ENCODE results near the gene KCNIP1.

Gene KCNIP1

DNA sequence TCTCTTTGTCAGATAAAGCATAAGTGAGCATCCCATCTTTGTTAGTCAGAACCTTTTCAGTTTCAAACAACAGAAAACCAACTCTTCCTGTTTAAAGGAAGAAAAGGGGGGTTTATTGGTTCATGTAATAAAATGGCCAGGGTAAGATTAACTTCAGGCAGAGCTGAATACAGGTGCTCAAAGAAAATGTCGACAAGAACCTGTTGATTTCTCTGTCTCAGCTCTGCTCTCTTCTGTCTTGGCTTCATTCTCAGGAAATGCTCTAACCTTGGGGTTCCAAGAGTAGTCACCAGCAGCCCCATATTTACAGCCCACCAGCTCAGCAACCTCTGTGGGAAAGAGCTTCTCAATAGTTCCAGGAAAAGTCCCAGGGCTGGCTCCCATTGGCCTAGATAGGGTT, 25.2 kb downstream of the KCNIP1 start:
- Mint-ChIP-seq H3K27ac (no peak overlapping the region), H3K27me3 (peaks cover 18% of the 10 kb centered on the region), H3K36me3 (ENCODE audit: low read depth) (no peaks in the 10 kb centered on the region), H3K4me3 (no peak overlapping the region), H3K4me1 (ENCODE audit: low read depth) (peaks cover under 1% of the 10 kb centered on the region), H3K9me3 (no peaks in the 10 kb centered on the region)
- DNase-seq = no peak

DNA sequence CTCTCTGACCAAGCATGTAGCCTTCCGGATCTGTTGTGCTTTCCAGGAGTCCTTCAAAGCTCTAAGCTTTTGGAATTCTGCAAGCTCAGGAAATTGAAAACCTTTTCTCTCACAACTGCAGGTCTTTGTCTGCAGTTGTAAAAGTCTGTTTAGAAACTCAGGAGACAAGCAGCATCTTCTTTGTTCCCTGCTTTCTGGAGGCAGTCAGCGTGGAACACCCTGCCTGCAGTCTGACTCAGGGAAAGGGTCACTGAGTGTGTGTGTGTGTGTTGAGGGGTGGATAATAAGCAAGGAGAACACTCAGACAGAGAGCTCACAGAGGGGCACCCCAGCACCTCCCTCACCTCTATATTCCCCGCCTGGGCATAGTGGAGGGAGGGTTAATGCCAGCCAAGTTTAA, 29.1 kb downstream of the KCNIP1 start:
- no peaks in the 10 kb centered on the region for H3K9me3 Mint-ChIP-seq
- H3K27me3 Mint-ChIP-seq = peaks cover 37% of the 10 kb centered on the region
- no peak overlapping the region for H3K27ac Mint-ChIP-seq
- no peaks in the 10 kb centered on the region for H3K36me3 Mint-ChIP-seq (ENCODE audit: low read depth)
- no peak overlapping the region for H3K4me3 Mint-ChIP-seq
- peaks cover 4% of the 10 kb centered on the region for H3K4me1 Mint-ChIP-seq (ENCODE audit: low read depth)
- DNase-seq = no peak

DNA sequence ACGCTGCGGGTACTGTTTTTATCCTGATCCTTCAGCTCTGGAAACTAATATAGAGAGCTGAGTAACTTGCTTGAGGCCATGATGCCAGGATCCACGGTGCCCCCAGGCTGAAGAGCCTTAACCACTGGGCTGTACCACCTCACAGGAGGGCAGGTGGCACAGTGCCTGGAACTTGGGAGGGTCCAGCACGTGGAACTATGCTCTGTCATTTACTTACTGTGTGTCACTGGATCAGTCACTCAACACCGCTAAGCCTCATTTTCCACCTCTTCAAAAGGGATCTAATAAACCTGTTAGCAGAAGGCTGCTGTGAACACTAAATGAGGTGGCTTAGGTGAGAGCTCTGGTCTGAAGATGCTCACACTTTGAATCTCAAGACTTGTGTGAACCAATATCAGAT, 29.6 kb downstream of the KCNIP1 start:
- H3K4me3 Mint-ChIP-seq = no peak overlapping the region
- H3K27me3 Mint-ChIP-seq = peaks cover 36% of the 10 kb centered on the region
- peaks cover 4% of the 10 kb centered on the region for H3K4me1 Mint-ChIP-seq (ENCODE audit: low read depth)
- no peak overlapping the region for H3K27ac Mint-ChIP-seq
- no peaks in the 10 kb centered on the region for H3K36me3 Mint-ChIP-seq (ENCODE audit: low read depth)
- no peaks in the 10 kb centered on the region for H3K9me3 Mint-ChIP-seq
- no peak for DNase-seq

DNA sequence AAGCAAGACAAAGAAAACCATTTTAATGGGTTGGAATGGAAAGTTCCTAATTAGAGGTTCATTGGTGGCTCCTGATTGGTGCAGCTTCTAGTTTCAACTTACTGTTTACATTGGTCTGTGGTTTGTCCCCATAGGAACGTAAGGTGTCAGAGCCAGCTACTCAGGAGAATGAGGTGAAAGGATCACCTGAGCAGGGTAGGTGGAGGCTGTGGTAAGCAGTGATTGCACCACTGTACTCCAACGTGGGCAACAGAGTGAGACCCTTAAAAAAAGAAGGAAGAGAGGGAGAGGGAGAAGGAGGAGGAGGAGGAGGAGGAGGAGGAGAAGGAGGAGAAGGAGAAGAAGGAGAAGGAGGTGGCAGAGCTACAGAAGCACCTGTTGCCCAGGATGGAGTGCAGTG, 30.4 kb downstream of the KCNIP1 start:
- H3K27ac Mint-ChIP-seq = no peak overlapping the region
- H3K4me1 Mint-ChIP-seq (ENCODE audit: low read depth) = peaks cover 4% of the 10 kb centered on the region
- no peaks in the 10 kb centered on the region for H3K9me3 Mint-ChIP-seq
- H3K27me3 Mint-ChIP-seq = peaks cover 39% of the 10 kb centered on the region
- no peak for DNase-seq
- H3K4me3 Mint-ChIP-seq = no peak overlapping the region
- no peaks in the 10 kb centered on the region for H3K36me3 Mint-ChIP-seq (ENCODE audit: low read depth)

DNA sequence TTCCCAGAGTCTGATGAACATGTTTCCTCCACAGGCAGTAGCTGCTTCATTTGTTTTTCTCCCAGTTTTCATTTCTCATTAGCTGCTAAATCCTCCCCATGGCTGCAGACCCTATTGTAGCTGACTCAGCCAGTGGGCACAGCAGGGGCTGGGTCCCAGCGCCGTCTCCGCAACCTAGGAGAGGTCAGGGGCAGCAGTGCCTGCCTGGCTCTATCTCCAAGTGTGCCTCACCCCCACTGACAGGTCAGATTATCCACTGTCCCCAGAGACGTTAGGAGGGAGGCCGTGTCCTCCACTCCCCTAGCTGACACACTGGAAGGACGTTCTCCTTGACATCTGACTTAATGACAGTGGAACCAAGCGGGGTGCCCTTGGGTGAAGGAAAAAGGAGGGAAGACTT, 31.1 kb downstream of the KCNIP1 start:
- Mint-ChIP-seq H3K4me1 (ENCODE audit: low read depth) (peaks cover 4% of the 10 kb centered on the region), H3K27ac (no peak overlapping the region), H3K36me3 (ENCODE audit: low read depth) (no peaks in the 10 kb centered on the region), H3K9me3 (no peaks in the 10 kb centered on the region), H3K4me3 (no peak overlapping the region), H3K27me3 (peaks cover 38% of the 10 kb centered on the region)
- no peak for DNase-seq

DNA sequence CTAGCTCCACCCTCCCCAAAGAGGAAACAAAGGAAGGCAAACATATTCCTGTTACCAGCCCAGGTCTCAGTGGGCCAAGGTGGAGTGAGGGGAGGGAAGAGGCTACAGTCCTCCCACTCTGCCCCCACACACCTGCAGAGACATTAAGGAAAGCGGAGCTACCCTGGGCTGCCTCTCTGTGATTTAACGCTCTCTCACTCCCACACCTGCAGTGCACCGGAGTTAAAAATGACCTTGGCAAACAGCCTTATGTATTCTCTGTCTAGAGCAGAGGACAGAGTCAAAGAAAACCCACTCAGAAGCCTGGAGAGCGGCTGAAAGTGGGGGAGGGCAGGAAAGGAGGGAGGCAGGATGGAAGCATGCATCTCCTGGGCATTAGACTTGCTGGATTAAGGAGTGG, 32.7 kb downstream of the KCNIP1 start:
- H3K4me3 Mint-ChIP-seq = no peak overlapping the region
- no peaks in the 10 kb centered on the region for H3K9me3 Mint-ChIP-seq
- H3K27ac Mint-ChIP-seq = no peak overlapping the region
- no peak for DNase-seq
- H3K27me3 Mint-ChIP-seq = peaks cover 41% of the 10 kb centered on the region
- no peaks in the 10 kb centered on the region for H3K36me3 Mint-ChIP-seq (ENCODE audit: low read depth)
- peaks cover 4% of the 10 kb centered on the region for H3K4me1 Mint-ChIP-seq (ENCODE audit: low read depth)

DNA sequence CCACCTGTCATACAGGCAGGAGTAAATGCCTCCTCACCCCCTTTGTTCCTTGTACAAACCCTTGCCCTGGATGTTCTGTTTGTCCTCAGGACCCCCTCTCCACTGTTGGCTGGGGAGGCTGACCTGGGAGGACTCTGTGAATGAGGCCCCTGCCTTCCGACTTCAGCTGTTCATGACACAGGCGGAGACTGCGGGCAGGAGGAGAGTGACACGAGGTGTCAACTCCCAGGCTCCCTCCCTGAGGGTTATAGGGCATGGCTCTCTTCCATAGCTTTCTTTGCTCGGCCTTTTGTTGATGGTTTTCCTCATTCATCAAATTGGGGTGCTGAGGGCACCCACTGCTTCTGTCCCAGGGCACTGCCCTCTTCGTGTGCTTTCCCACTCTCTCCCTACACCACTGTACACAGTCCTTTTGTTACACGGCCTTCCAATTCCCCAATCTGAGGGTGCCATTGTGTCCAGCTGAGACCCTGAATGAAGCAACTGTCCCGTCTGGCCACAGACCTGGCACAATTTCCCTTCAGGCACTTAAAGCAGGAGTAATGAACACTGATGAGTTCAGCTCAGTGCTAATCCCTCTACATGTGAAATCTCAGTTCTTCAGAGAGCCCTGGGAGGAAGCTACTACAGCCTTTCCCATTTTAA, 33.8 kb downstream of the KCNIP1 start:
- no peaks in the 10 kb centered on the region for H3K9me3 Mint-ChIP-seq
- H3K4me3 Mint-ChIP-seq = no peak overlapping the region
- H3K27me3 Mint-ChIP-seq = peaks cover 37% of the 10 kb centered on the region
- H3K27ac Mint-ChIP-seq = no peak overlapping the region
- DNase-seq = no peak
- no peaks in the 10 kb centered on the region for H3K36me3 Mint-ChIP-seq (ENCODE audit: low read depth)
- peaks cover 4% of the 10 kb centered on the region for H3K4me1 Mint-ChIP-seq (ENCODE audit: low read depth)

DNA sequence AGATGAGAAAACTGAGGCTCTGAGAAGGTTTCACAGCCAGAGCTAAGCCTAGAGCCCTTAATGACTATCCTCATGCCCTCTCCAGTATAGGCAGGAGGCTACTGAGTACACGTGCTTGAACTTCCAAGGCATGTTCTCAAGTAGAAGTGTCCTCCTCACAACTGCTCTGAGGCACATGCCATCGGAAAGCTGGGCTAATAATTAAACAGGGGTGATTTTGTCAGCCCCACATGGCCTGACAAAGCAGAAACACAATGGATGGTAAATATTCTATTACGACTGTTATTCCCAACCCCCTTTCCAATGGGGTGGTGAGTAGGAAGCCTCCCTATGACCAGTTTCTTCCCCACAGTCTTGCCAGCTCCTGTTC, 34.3 kb downstream of the KCNIP1 start:
- peaks cover 4% of the 10 kb centered on the region for H3K4me1 Mint-ChIP-seq (ENCODE audit: low read depth)
- no peaks in the 10 kb centered on the region for H3K36me3 Mint-ChIP-seq (ENCODE audit: low read depth)
- H3K27me3 Mint-ChIP-seq = peaks cover 32% of the 10 kb centered on the region
- H3K9me3 Mint-ChIP-seq = no peaks in the 10 kb centered on the region
- no peak overlapping the region for H3K4me3 Mint-ChIP-seq
- DNase-seq = no peak
- no peak overlapping the region for H3K27ac Mint-ChIP-seq

DNA sequence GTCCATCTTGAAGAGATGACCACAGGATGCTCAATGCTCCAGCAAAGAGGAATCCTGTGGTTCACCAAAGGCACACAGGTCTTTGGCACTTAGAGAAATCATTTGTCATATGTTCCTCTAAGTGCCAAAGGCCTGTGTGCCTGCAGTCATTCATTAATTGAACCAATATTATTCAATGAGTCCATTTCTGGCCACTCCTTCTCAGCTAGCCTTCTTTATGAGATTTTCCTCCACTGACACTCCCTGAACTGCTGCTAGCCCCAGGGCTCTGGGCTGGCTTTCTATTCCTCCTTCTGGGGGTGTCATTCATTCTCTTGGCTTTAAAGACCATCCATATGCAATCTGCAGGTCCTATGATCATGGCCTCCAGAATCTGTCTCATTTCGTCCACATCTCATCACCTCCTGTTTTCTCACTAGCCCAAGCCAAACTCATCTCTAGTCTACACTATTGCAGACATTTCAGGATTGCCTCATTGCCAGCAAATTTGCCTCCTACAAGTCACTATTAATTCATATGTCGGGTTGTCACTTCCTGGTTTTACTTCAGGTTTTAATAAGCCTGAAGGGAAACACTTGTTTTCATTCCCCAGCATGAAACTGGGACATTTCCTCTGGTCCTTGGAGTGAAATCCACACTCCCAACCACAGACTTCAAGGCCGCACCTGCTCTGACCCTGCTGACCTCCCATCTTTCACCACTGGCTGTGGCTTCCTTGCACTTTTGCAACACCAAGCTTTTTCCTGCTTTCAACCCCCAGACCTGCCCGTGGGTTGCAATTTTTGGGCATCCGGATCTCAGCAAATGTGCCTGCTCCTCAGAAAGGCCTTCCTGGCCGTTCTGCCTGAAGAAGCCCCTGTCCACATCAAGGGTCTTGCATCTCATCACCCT, 35.1 kb downstream of the KCNIP1 start:
- H3K36me3 Mint-ChIP-seq (ENCODE audit: low read depth) = no peaks in the 10 kb centered on the region
- H3K27ac Mint-ChIP-seq = no peak overlapping the region
- H3K27me3 Mint-ChIP-seq = peaks cover 32% of the 10 kb centered on the region
- no peak overlapping the region for H3K4me3 Mint-ChIP-seq
- DNase-seq = no peak
- H3K4me1 Mint-ChIP-seq (ENCODE audit: low read depth) = peaks cover 3% of the 10 kb centered on the region
- H3K9me3 Mint-ChIP-seq = no peaks in the 10 kb centered on the region

DNA sequence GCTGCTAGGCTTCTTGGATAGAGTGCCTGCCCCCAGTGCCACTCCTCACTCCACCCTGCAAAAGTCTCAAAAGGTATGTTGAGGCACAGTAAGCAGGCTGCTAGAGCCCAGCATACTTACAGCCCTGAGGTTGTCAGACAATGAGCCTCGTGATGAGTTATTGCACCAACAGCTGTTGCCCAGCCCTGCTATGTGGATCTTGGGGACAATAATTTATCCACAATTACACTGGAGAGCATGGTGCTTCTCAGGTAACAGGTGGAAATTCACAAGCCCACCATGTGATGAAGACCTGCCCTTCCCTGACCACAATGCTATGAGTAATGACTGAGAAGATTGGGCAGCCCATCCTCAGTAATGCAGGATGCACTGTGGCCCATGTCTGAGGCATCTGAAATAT, 36.5 kb downstream of the KCNIP1 start:
- DNase-seq = no peak
- Mint-ChIP-seq H3K36me3 (ENCODE audit: low read depth) (no peaks in the 10 kb centered on the region), H3K27ac (no peak overlapping the region), H3K27me3 (peaks cover 29% of the 10 kb centered on the region), H3K4me1 (ENCODE audit: low read depth) (no peaks in the 10 kb centered on the region), H3K9me3 (peaks cover 2% of the 10 kb centered on the region), H3K4me3 (no peak overlapping the region)

DNA sequence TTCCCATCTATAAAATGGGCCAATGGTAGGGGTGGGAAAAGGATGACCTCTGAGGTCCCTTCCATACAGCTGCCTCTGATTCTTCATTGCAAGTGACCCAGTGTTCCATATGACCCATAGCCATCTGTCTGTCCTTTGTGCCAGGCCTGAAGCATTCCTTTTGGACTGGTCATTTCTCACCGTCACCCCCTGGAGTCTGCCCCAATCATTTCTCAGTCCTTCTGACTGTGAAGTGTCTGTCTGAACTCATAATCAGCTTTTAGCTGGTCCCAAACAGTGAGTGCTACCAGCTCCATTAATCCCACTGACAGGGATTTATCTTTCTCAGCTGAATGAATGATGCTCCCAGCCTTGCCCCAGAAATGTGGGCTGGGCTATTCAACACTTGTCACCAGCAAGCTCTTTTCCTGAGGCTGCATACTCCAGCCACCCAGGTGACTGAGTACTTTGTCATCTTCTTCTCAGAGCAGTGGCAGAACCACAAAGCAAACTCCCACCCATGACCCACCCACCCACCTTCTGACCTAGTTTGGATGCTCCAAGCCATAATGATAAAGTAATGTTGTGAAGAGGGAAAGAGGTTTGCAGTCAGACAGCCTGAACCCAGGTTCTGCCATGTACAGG, 37.4 kb downstream of the KCNIP1 start:
- H3K4me1 Mint-ChIP-seq (ENCODE audit: low read depth) = no peaks in the 10 kb centered on the region
- peaks cover 4% of the 10 kb centered on the region for H3K9me3 Mint-ChIP-seq
- no peak for DNase-seq
- H3K27ac Mint-ChIP-seq = no peak overlapping the region
- H3K4me3 Mint-ChIP-seq = no peak overlapping the region
- H3K27me3 Mint-ChIP-seq = peaks cover 25% of the 10 kb centered on the region
- H3K36me3 Mint-ChIP-seq (ENCODE audit: low read depth) = no peaks in the 10 kb centered on the region

DNA sequence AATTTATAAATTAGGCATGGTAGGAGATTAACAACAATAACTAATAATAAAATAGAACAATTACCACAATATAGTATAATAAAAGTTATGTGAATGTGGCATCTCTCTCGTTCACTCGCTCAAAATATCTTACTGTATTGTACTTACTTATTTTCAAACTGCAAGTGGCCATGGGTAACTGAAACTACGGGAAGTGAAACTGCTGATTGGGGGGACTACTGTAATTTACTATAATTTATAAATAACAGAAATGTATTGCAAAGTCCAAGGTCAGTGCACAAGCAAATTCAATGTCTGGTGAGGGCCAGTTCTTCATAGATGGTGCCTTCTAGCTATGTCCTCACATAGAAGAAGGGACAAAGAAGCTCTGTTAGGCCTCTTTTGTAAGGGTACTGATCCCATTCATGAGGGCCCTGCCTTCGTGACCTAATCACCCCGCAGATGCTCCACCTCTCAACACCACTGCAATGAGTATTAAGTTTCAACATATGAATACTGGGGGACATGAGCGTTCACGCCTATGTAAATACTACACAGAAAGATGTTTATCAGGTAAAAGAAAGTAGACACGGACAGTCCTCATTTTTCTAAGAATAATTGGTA, 39.0 kb downstream of the KCNIP1 start:
- H3K4me3 Mint-ChIP-seq = no peak overlapping the region
- no peaks in the 10 kb centered on the region for H3K4me1 Mint-ChIP-seq (ENCODE audit: low read depth)
- H3K9me3 Mint-ChIP-seq = peaks cover 4% of the 10 kb centered on the region
- DNase-seq = no peak
- no peaks in the 10 kb centered on the region for H3K36me3 Mint-ChIP-seq (ENCODE audit: low read depth)
- no peak overlapping the region for H3K27ac Mint-ChIP-seq
- H3K27me3 Mint-ChIP-seq = peaks cover 16% of the 10 kb centered on the region

DNA sequence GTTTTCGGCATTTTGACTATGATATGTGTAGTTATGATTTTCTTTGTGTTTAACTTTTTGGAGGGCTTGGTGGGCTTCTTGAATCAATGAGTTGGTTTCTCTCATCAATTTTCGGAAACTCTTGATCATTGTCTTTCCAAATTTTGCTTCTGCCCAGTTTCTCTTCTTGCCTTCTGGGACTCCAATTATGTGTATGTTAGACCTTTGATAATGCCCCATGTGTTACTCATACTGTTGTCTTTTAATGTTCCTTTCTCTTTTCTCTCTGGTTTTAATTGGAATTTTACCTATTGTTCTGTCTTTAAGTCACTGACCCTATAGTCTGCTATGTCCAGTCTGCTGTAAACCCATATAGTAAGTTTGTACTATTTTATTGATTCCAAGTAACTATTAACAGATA, 41.5 kb downstream of the KCNIP1 start:
- peaks cover 6% of the 10 kb centered on the region for H3K27me3 Mint-ChIP-seq
- H3K4me1 Mint-ChIP-seq (ENCODE audit: low read depth) = no peaks in the 10 kb centered on the region
- peaks cover 4% of the 10 kb centered on the region for H3K9me3 Mint-ChIP-seq
- no peaks in the 10 kb centered on the region for H3K36me3 Mint-ChIP-seq (ENCODE audit: low read depth)
- no peak overlapping the region for H3K4me3 Mint-ChIP-seq
- no peak overlapping the region for H3K27ac Mint-ChIP-seq
- DNase-seq = no peak

DNA sequence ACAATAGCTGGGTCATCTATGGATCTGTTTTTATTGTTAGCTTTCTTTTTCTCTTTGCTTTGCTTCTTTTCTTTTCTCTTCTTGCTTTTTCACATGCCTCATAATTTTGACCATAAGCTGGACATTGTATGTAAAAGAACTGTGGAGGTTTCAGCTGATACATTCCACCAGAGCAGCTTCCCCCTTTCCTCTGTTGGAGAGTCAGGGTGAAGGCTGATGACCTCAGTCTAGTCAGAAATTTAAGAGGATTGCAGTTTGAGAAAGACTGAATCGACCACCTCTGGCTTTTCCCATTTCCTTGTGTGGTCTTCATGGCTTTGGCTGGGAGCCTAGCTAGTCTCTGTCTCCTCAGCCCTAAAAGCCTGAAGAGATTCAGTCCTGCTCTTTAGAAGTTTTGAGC, 42.0 kb downstream of the KCNIP1 start:
- Mint-ChIP-seq H3K27ac (no peak overlapping the region), H3K9me3 (peaks cover 4% of the 10 kb centered on the region), H3K4me3 (no peak overlapping the region), H3K36me3 (ENCODE audit: low read depth) (no peaks in the 10 kb centered on the region), H3K27me3 (peaks cover 6% of the 10 kb centered on the region), H3K4me1 (ENCODE audit: low read depth) (no peaks in the 10 kb centered on the region)
- DNase-seq = no peak

DNA sequence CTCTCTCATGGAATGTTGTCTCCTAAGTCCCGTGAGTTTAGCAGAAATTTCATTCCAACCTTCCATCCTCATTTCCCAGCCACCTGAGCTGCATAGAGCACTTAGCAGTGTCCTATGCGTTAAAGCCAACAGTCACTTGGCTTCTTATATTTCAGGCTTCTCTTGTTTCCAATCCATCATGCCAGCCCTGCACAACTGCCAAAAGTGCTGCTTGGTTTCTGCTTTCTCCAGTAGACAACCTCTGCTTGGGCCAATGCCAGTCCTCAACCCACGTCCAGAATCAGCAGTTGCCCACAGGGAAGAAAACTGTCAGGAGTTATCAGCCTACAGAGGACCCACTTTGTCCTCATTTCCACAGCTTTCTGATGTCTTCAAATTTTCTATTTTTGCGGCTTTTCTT, 42.5 kb downstream of the KCNIP1 start:
- Mint-ChIP-seq H3K27ac (no peak overlapping the region), H3K36me3 (ENCODE audit: low read depth) (no peaks in the 10 kb centered on the region), H3K27me3 (peaks cover 6% of the 10 kb centered on the region), H3K4me3 (no peak overlapping the region), H3K9me3 (peaks cover 4% of the 10 kb centered on the region), H3K4me1 (ENCODE audit: low read depth) (no peaks in the 10 kb centered on the region)
- DNase-seq = no peak

Data from activated T-cell treated with anti-CD3 and anti-CD28 coated beads, Interleukin-2, amount 50 U/mL, for 24 hours (primary cell).